ENCODE results near the gene ADAM22. TPM values are rescaled to one million over a fixed set of nuclear protein-coding genes. Genes with fewer than 3 reads are reported as not detected.

The ADAM22 gene
- total and polyA plus RNA-seq, 8 donors = 2.6 to 25.3 (median 17.0) TPM

GRCh38 chr7:88014581-88014980 lies 80.5 kb downstream of the ADAM22 start:
- TF ChIP-seq CTCF (IDR thresholded peaks at IDR 0.05) = no peak
- Histone ChIP-seq H3K4me3 (no peak overlapping the region), H3K4me1 (no peaks in the 10 kb centered on the region), H3K9me3 (no peaks in the 10 kb centered on the region), H3K27ac (no peak overlapping the region), H3K27me3 (no peaks in the 10 kb centered on the region), H3K36me3 (no peaks in the 10 kb centered on the region)
- ATAC-seq (no peak), DNase-seq (no peak)
- intact Hi-C loops (cut with DNase I) = no loop called here

GRCh38 chr7:88015309-88015708 lies 81.3 kb downstream of the ADAM22 start:
- no peak for TF ChIP-seq CTCF (IDR thresholded peaks at IDR 0.05)
- intact Hi-C loops (cut with DNase I) = no loop called here
- Histone ChIP-seq H3K4me1 (no peaks in the 10 kb centered on the region), H3K4me3 (no peak overlapping the region), H3K27me3 (no peaks in the 10 kb centered on the region), H3K9me3 (no peaks in the 10 kb centered on the region), H3K36me3 (no peaks in the 10 kb centered on the region), H3K27ac (no peak overlapping the region)
- ATAC-seq (no peak), DNase-seq (no peak)

GRCh38 chr7:88018501-88018900 lies 84.5 kb downstream of the ADAM22 start:
- Histone ChIP-seq H3K4me3 (no peak overlapping the region), H3K27me3 (no peaks in the 10 kb centered on the region), H3K9me3 (no peaks in the 10 kb centered on the region), H3K27ac (no peak overlapping the region), H3K4me1 (no peaks in the 10 kb centered on the region), H3K36me3 (no peaks in the 10 kb centered on the region)
- TF ChIP-seq CTCF (IDR thresholded peaks at IDR 0.05) = no peak
- DNase-seq (no peak), ATAC-seq (no peak)
- intact Hi-C loops (cut with DNase I) = no loop called here

- ATAC-seq (no peak), DNase-seq (no peak)
- intact Hi-C loops (cut with DNase I) = no loop called here
- no peak for TF ChIP-seq CTCF (IDR thresholded peaks at IDR 0.05)
- no peak overlapping the region for H3K4me3 ChIP-seq
- no peaks in the 10 kb centered on the region for H3K36me3 ChIP-seq
- peaks cover 0 to 10% of the 10 kb centered on the region in 2 donors for H3K9me3 ChIP-seq
- H3K27ac ChIP-seq = no peak overlapping the region
- no peaks in the 10 kb centered on the region for H3K27me3 ChIP-seq
- no peaks in the 10 kb centered on the region for H3K4me1 ChIP-seq
Measured at GRCh38 chr7:88020953-88021665, 87.1 kb downstream of the ADAM22 start.

- peaks cover 0 to 40% of the 10 kb centered on the region in 2 donors for H3K9me3 ChIP-seq
- ATAC-seq (no peak), DNase-seq (no peak)
- H3K4me1 ChIP-seq = no peaks in the 10 kb centered on the region
- no peak overlapping the region for H3K27ac ChIP-seq
- H3K36me3 ChIP-seq = no peaks in the 10 kb centered on the region
- no peaks in the 10 kb centered on the region for H3K27me3 ChIP-seq
- TF ChIP-seq CTCF (IDR thresholded peaks at IDR 0.05) = no peak
- intact Hi-C loops (cut with DNase I) = no loop called here
- no peak overlapping the region for H3K4me3 ChIP-seq
Measured at GRCh38 chr7:88027724-88028123, 93.7 kb downstream of the ADAM22 start.

All from left lung (tissue), 10 donors.